Esophagus squamous epithelium (tissue), 4 donors: Measurements from ENCODE around the gene TUB.

Experiments
- POLR2A ChIP-seq, 4 donors: fragments of 450-650 bp; IDR thresholded peaks; one replicate each; pipeline ENCODE4 v1.6.1; 2017; ENCODE audit warnings: antibody characterized with exemption in 4 of 4, mild to moderate bottlenecking in 4 of 4, moderate library complexity in 3 of 4
- TF ChIP-seq, protein P1 (sequence below), 6 experiments: fragments of 450-650 bp in 4 of 6; fragments of 200-600 bp in 2 of 6; sonication (generic) in 2 of 6; IDR thresholded peaks; one replicate each; pipeline ENCODE4 v1.5.1; 2016 to 2019; ENCODE audit warnings: antibody characterized with exemption in 6 of 6, mild to moderate bottlenecking in 4 of 6, moderate library complexity in 4 of 6

DNA sequence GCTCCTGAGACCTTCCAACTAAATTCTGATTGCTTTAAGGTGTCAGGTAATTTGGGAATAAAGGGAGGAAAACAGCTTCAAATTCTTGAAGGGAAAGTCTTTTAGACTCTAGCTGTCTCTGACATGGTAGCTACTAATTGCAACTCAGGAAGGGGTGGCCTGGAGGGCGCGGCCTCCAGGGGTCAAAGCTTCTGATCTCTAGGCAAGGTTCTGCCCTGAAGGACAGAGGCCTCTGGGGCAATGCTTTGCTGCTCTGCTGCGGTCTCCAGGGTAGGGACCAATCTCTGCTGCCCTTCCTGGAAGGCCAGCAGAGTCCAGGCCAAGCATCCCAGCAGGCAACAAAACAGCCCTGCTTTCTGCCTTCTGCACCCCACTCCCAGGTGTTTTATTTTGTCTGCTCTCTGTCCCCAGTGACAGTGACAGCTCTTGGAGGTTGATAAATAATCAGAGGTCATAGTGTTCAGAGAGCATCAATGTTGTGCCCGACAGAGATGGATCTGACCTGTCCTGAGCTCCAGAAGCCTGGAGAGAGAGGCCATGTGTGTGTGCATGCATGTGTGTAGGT, 1.8 kb upstream of the TUB start:
- no peak for TF ChIP-seq POLR2A (IDR thresholded peaks at IDR 0.05)
- TF ChIP-seq, protein P1, sequence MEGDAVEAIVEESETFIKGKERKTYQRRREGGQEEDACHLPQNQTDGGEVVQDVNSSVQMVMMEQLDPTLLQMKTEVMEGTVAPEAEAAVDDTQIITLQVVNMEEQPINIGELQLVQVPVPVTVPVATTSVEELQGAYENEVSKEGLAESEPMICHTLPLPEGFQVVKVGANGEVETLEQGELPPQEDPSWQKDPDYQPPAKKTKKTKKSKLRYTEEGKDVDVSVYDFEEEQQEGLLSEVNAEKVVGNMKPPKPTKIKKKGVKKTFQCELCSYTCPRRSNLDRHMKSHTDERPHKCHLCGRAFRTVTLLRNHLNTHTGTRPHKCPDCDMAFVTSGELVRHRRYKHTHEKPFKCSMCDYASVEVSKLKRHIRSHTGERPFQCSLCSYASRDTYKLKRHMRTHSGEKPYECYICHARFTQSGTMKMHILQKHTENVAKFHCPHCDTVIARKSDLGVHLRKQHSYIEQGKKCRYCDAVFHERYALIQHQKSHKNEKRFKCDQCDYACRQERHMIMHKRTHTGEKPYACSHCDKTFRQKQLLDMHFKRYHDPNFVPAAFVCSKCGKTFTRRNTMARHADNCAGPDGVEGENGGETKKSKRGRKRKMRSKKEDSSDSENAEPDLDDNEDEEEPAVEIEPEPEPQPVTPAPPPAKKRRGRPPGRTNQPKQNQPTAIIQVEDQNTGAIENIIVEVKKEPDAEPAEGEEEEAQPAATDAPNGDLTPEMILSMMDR (IDR thresholded peaks at IDR 0.05) = no peak
